Vagina (tissue), 2 donors: ENCODE data around the gene RNF167. TPM values are rescaled to one million over a fixed set of nuclear protein-coding genes. Genes with fewer than 3 reads are reported as not detected.

Experiments
- DNase-seq, 2 donors: peaks; one replicate each; pipeline ENCODE4 v3.0.0-alpha.2; 2017; ENCODE audit errors: extremely low spot score in 2 of 2
- H3K27ac ChIP-seq: fragments of 200-600 bp; sonication (generic); one replicate; pipeline ENCODE4 v1.5.1; 2019
- H3K27me3 ChIP-seq: fragments of 200-600 bp; sonication (generic); one replicate; pipeline ENCODE4 v1.5.1; 2019
- H3K36me3 ChIP-seq, 2 donors: fragments of 200-600 bp; sonication (generic); one replicate each; pipeline ENCODE4 v1.5.1; 2017 to 2019
- H3K4me1 ChIP-seq: fragments of 200-600 bp; sonication (generic); one replicate; pipeline ENCODE4 v1.5.1; 2019
- H3K4me3 ChIP-seq, 2 donors: fragments of 200-600 bp; sonication (generic); 1 replicate in 1 of 2; 2 replicates in 1 of 2; pipeline ENCODE4 v1.5.1; 2016 to 2019
- H3K9me3 ChIP-seq: fragments of 200-600 bp; sonication (generic); one replicate; pipeline ENCODE4 v1.5.1; 2019
- CTCF ChIP-seq, 3 experiments: fragments of 450-650 bp in 2 of 3; fragments of 200-600 bp in 1 of 3; sonication (generic) in 1 of 3; IDR thresholded peaks; one replicate each; pipeline ENCODE4 v1.5.1; 2017 to 2019; ENCODE audit warnings: antibody characterized with exemption in 3 of 3, mild to moderate bottlenecking in 2 of 3, moderate library complexity in 2 of 3
- POLR2A ChIP-seq, 2 donors: fragments of 450-650 bp; IDR thresholded peaks; one replicate each; pipeline ENCODE4 v1.6.1; 2017; ENCODE audit warnings: antibody characterized with exemption in 2 of 2, mild to moderate bottlenecking in 2 of 2, moderate library complexity in 2 of 2
- POLR2AphosphoS5 ChIP-seq, 2 donors: sonication (generic); formaldehyde crosslinking; IDR thresholded peaks; one replicate each; pipeline ENCODE4 v1.9.0; 2017; ENCODE audit warnings: antibody characterized with exemption in 2 of 2, mild to moderate bottlenecking in 2 of 2, low read depth in 1 of 2; ENCODE audit not compliant: insufficient read depth in 1 of 2
- intact Hi-C: fragments of 100-400 bp; cut with DNase I; formaldehyde crosslinking; loops from one replicate; pipeline ENCODE4 v1.15.1; 2023
- total RNA-seq: library from RNA; depleted of rRNA; stranded (reverse); fragments of >200 nt; gene quantifications from one replicate; pipeline ENCODE4 v1.2.3, GENCODE V29; 2016

The RNF167 gene
- total RNA-seq, 1 donor from 2014 or later: 54.3 TPM

GRCh38 chr17:4940555-4941318, 669 bp downstream of the RNF167 start:
- Histone ChIP-seq H3K27me3 (no peaks in the 10 kb centered on the region), H3K4me3 (peak overlapping the region; percentile 76 to 88), H3K27ac (peak overlapping the region; percentile 88), H3K9me3 (no peaks in the 10 kb centered on the region), H3K4me1 (peaks cover 51% of the 10 kb centered on the region), H3K36me3 (peaks cover 0 to 45% of the 10 kb centered on the region in 2 donors)
- DNase-seq: no peak
- intact Hi-C loops: no loop called here
- TF ChIP-seq POLR2A (IDR thresholded peaks at IDR 0.05) (no peak), POLR2AphosphoS5 (IDR thresholded peaks at IDR 0.05; ENCODE audit: insufficient read depth in 1 of 2, low read depth in 1 of 2) (peak in 1 of 2 donors; percentile 3), CTCF (IDR thresholded peaks at IDR 0.05) (no peak)

GRCh38 chr17:4941319-4941610, 1.2 kb downstream of the RNF167 start:
- no peak for DNase-seq
- peak overlapping the region; percentile 88 for H3K27ac ChIP-seq
- peaks cover 56% of the 10 kb centered on the region for H3K4me1 ChIP-seq
- no peaks in the 10 kb centered on the region for H3K9me3 ChIP-seq
- intact Hi-C loops: no loop called here
- TF ChIP-seq POLR2AphosphoS5 (IDR thresholded peaks at IDR 0.05; ENCODE audit: insufficient read depth in 1 of 2, low read depth in 1 of 2) (no peak), POLR2A (IDR thresholded peaks at IDR 0.05) (no peak), CTCF (IDR thresholded peaks at IDR 0.05) (no peak)
- peaks cover 0 to 50% of the 10 kb centered on the region in 2 donors for H3K36me3 ChIP-seq
- H3K4me3 ChIP-seq: peak overlapping the region; percentile 76 to 88
- no peaks in the 10 kb centered on the region for H3K27me3 ChIP-seq

GRCh38 chr17:4942760-4943508, 2.9 kb downstream of the RNF167 start:
- no peak overlapping the region for H3K27ac ChIP-seq
- H3K4me3 ChIP-seq: no peak overlapping the region
- peaks cover 0 to 39% of the 10 kb centered on the region in 2 donors for H3K36me3 ChIP-seq
- intact Hi-C loops: no loop called here
- H3K9me3 ChIP-seq: no peaks in the 10 kb centered on the region
- H3K4me1 ChIP-seq: peaks cover 65% of the 10 kb centered on the region
- no peaks in the 10 kb centered on the region for H3K27me3 ChIP-seq
- DNase-seq: no peak
- TF ChIP-seq POLR2A (IDR thresholded peaks at IDR 0.05) (no peak), POLR2AphosphoS5 (IDR thresholded peaks at IDR 0.05; ENCODE audit: insufficient read depth in 1 of 2, low read depth in 1 of 2) (no peak), CTCF (IDR thresholded peaks at IDR 0.05) (no peak)

GRCh38 chr17:4944163-4944553, 4.1 kb downstream of the RNF167 start:
- intact Hi-C loops: no loop called here
- Histone ChIP-seq H3K27ac (peak overlapping the region; percentile 95), H3K36me3 (peaks cover 0 to 35% of the 10 kb centered on the region in 2 donors), H3K9me3 (no peaks in the 10 kb centered on the region), H3K27me3 (no peaks in the 10 kb centered on the region), H3K4me1 (peaks cover 52% of the 10 kb centered on the region), H3K4me3 (no peak overlapping the region)
- TF ChIP-seq POLR2A (IDR thresholded peaks at IDR 0.05) (no peak), POLR2AphosphoS5 (IDR thresholded peaks at IDR 0.05; ENCODE audit: insufficient read depth in 1 of 2, low read depth in 1 of 2) (no peak), CTCF (IDR thresholded peaks at IDR 0.05) (no peak)
- no peak for DNase-seq
